HepG2 (cell line): ENCODE data around the gene CENPW. TPM values are rescaled to one million over a fixed set of nuclear protein-coding genes. Genes with fewer than 3 reads are reported as not detected.

ENCODE experiments used
- ATAC-seq: fragments of 200-7000 bp; cut with Tn5 transposase; 3 replicates; pipeline ENCODE4 v1.9.1; 2020; ENCODE audit warnings: mild to moderate bottlenecking, moderate library complexity
- BruUV-seq: library from RNA; stranded (reverse); fragments of 400-500 nt; replicated peaks from 2 replicates; lab custom pipeline; 2021; lab: Mats Ljungman, UMichigan
- CTCF ChIA-PET: fragments of 300-600 bp; formaldehyde crosslinking; extraction: SDS; loops from one replicate; lab custom pipeline; 2021; ENCODE audit warnings: low total read pairs, inconsistent platforms, low intra/inter-chr PET ratio; lab: Yijun Ruan, JAX
- POLR2A ChIA-PET: fragments of 350-600 bp; sonication (Branson Sonifier 250); formaldehyde crosslinking; loops from one replicate; lab custom pipeline; 2020; ENCODE audit warnings: antibody characterized with exemption, inconsistent platforms; lab: Yijun Ruan, JAX
- DNase-seq: peaks from one replicate; pipeline ENCODE4 v3.0.0-alpha.2; 2015; ENCODE audit warnings: low spot score
- FAIRE-seq: peaks from 3 replicates; lab custom pipeline; 2011; peaks lifted over from hg19 to GRCh38; lab: Jason Lieb, UNC
- H2AFZ ChIP-seq: one replicate; pipeline ENCODE4 v1.6.1; 2011; ENCODE audit warnings: low read length, inconsistent platforms
- H3K27ac ChIP-seq: fragments of 300-600 bp; 3 replicates; pipeline ENCODE4 v1.8.0; 2011; ENCODE audit warnings: mixed run types, mild to moderate bottlenecking, mixed read lengths, low read length, inconsistent platforms; ENCODE audit not compliant: insufficient read depth; ENCODE audit errors: extremely low read length
- H3K27me3 ChIP-seq, 2 experiments: fragments of 200-600 bp in 1 of 2; 2 replicates in 1 of 2; 3 replicates in 1 of 2; pipeline versions ENCODE4 v1.6.0 to v1.8.0; 2011; ENCODE audit warnings: low read length in 2 of 2, mild to moderate bottlenecking in 2 of 2, moderate library complexity in 2 of 2, inconsistent platforms in 1 of 2; ENCODE audit not compliant: insufficient read depth in 2 of 2, control insufficient read depth in 1 of 2
- H3K36me3 ChIP-seq, 2 experiments: fragments of 200-600 bp in 1 of 2; replicated peaks in 1 of 2; 2 replicates in 1 of 2; 3 replicates in 1 of 2; pipeline versions ENCODE4 v1.5.1 to v1.8.0; 2011; ENCODE audit warnings: low read length in 2 of 2, inconsistent platforms in 1 of 2; ENCODE audit not compliant: insufficient read depth in 2 of 2, control insufficient read depth in 1 of 2
- H3K4me1 ChIP-seq: 2 replicates; pipeline ENCODE4 v1.5.1; 2012; ENCODE audit warnings: low read length, inconsistent platforms; ENCODE audit not compliant: insufficient read depth
- H3K4me2 ChIP-seq: 2 replicates; pipeline ENCODE4 v1.6.0; 2011; ENCODE audit warnings: low read depth, low read length, inconsistent platforms
- H3K4me3 ChIP-seq, 3 experiments: fragments of 200-600 bp in 1 of 3; sonication (generic), shearing (Covaris generic) in 1 of 3; replicated peaks in 1 of 3; 2 replicates each; pipeline ENCODE4 v1.5.1; 2011 to 2016; ENCODE audit warnings: low read length in 3 of 3, inconsistent platforms in 2 of 3, low read depth in 2 of 3, mild to moderate bottlenecking in 2 of 3, control low read depth in 1 of 3, mixed read lengths in 1 of 3; ENCODE audit not compliant: insufficient read depth in 1 of 3
- H3K79me2 ChIP-seq: one replicate; pipeline ENCODE4 v1.6.1; 2011; ENCODE audit warnings: low read length, inconsistent platforms; ENCODE audit not compliant: insufficient read depth
- H3K9ac ChIP-seq: 2 replicates; pipeline ENCODE4 v1.6.0; 2011; ENCODE audit warnings: mild to moderate bottlenecking, low read depth, low read length, inconsistent platforms; ENCODE audit not compliant: insufficient read depth
- H3K9me3 ChIP-seq: 2 replicates; pipeline ENCODE4 v1.5.1; 2012; ENCODE audit warnings: mild to moderate bottlenecking, low read length
- H4K20me1 ChIP-seq: 2 replicates; pipeline ENCODE4 v1.6.0; 2011; ENCODE audit warnings: inconsistent platforms, mild to moderate bottlenecking, low read length, moderate library complexity; ENCODE audit not compliant: insufficient read depth
- ARID3A ChIP-seq: IDR thresholded peaks from 2 replicates; pipeline ENCODE4 v1.6.1; 2012; ENCODE audit warnings: low read depth, low read length, improper control_type of control experiment
- CC2D1A ChIP-seq: sonication (generic); formaldehyde crosslinking; IDR thresholded peaks from 2 replicates; pipeline ENCODE4 v1.8.1; 2023; ENCODE audit warnings: mild to moderate bottlenecking, missing genetic modification reagents
- CEBPB ChIP-seq: IDR thresholded peaks from 2 replicates; pipeline ENCODE4 v1.6.1; 2011; ENCODE audit warnings: low read depth, low read length, improper control_type of control experiment, borderline replicate concordance
- HOXD1 ChIP-seq: sonication (generic); formaldehyde crosslinking; IDR thresholded peaks from 2 replicates; pipeline ENCODE4 v1.5.0; 2020; ENCODE audit warnings: missing genetic modification reagents
- IRF9 ChIP-seq: sonication (generic); formaldehyde crosslinking; IDR thresholded peaks from 2 replicates; pipeline ENCODE4 v1.8.0; 2022; ENCODE audit warnings: missing genetic modification reagents, mild to moderate bottlenecking, borderline replicate concordance
- JUN ChIP-seq: sonication (generic); formaldehyde crosslinking; IDR thresholded peaks from 2 replicates; pipeline ENCODE4 v1.4.0; 2020; ENCODE audit warnings: mild to moderate bottlenecking, missing genetic modification reagents
- MTA3 ChIP-seq: sonication (generic); formaldehyde crosslinking; IDR thresholded peaks from 2 replicates; pipeline ENCODE4 v1.4.0; 2020; ENCODE audit warnings: missing genetic modification reagents
- SIX1 ChIP-seq: sonication (generic); formaldehyde crosslinking; IDR thresholded peaks from 2 replicates; pipeline ENCODE4 v1.4.0; 2020; ENCODE audit warnings: missing genetic modification reagents, borderline replicate concordance
- TCF7 ChIP-seq: sonication (generic); IDR thresholded peaks from 2 replicates; pipeline ENCODE4 v1.6.1; 2016; ENCODE audit warnings: antibody characterized with exemption, low read depth
- ZNF251 ChIP-seq: sonication (generic); formaldehyde crosslinking; IDR thresholded peaks from 2 replicates; pipeline ENCODE4 v1.9.0; 2021; ENCODE audit warnings: mild to moderate bottlenecking, missing genetic modification reagents
- ZNF350 ChIP-seq: sonication (generic); formaldehyde crosslinking; IDR thresholded peaks from 2 replicates; pipeline ENCODE4 v1.4.0; 2020; ENCODE audit warnings: mild to moderate bottlenecking, low read depth, missing genetic modification reagents, borderline replicate concordance
- ZNF570 ChIP-seq: sonication (generic); formaldehyde crosslinking; IDR thresholded peaks from 2 replicates; pipeline ENCODE4 v1.4.0; 2020; ENCODE audit warnings: mild to moderate bottlenecking, missing genetic modification reagents, borderline replicate concordance
- ZNF576 ChIP-seq: sonication (generic); formaldehyde crosslinking; IDR thresholded peaks from 2 replicates; pipeline ENCODE4 v1.4.0; 2020; ENCODE audit warnings: mild to moderate bottlenecking, missing genetic modification reagents
- ZNF670 ChIP-seq: sonication (generic); formaldehyde crosslinking; IDR thresholded peaks from 2 replicates; pipeline ENCODE4 v1.8.0; 2022; ENCODE audit warnings: mild to moderate bottlenecking, missing genetic modification reagents, borderline replicate concordance
- WGBS: methylation state at CpG from one replicate; pipeline ENCODE4 v1.1.6; 2017; ENCODE audit warnings: low lambda C conversion rate; 5-methylcytosine and 5-hydroxymethylcytosine counted together
- in situ Hi-C: cut with HindIII; loops from 2 replicates; pipeline ENCODE4 v1.10.0; 2017; ENCODE audit warnings: low pct_unique_long_range_greater_than_20kb; ENCODE audit not compliant: extremely low pct_ligation_motif_present
- intact Hi-C: fragments of 100-400 bp; cut with micrococcal nuclease; formaldehyde crosslinking; loops from one replicate; pipeline ENCODE4 v1.10.0; 2022; ENCODE audit not compliant: unreplicated experiment
- polyA plus RNA-seq, 8 experiments: library from polyadenylated mRNA; depleted of rRNA in 3 of 8; stranded (reverse) in 7 of 8; unstranded in 1 of 8; fragments of >200 nt; fragmentation: Illumina TruSeq in 4 of 8; extraction: Trizol in 4 of 8; gene quantifications; 2 replicates each; pipeline versions ENCODE4 v1.2.1 to v1.2.3, GENCODE V29; 2011 to 2016; ENCODE audit warnings: low read depth in 4 of 8, missing spikeins in 1 of 8, mixed read lengths in 1 of 8; ENCODE audit not compliant: insufficient read depth in 1 of 8
- total RNA-seq, 5 experiments: library from RNA; depleted of rRNA; stranded (reverse); fragments of >200 nt; fragmentation: Illumina TruSeq; extraction: Trizol; gene quantifications; 2 replicates each; pipeline ENCODE4 v1.2.3, GENCODE V29; 2016; ENCODE audit warnings: low read depth in 1 of 5

CENPW gene
- total and polyA plus RNA-seq, 2 of the 13 experiments (the other 11 are each of a cell fraction or from before 2014, with no cell fraction given), result 8.6 to 94.7 TPM

GRCh38 chr6:126367849-126368248 is 27.9 kb downstream of the CENPW start:
- intact Hi-C loops, result no loop called here
- in situ Hi-C loops, result loop anchor here (25.0 kb wide), 2 partner anchors 294 to 744 kb away; partner anchors contain the start of gene RSPO3

More at GRCh38 chr6:126367849-126368248, 27.9 kb downstream of the CENPW start:
- no peak overlapping the region for H3K9ac ChIP-seq
- H3K79me2 ChIP-seq, result no peaks in the 10 kb centered on the region
- ATAC-seq, result no peak
- no peak for FAIRE-seq
- H3K36me3 ChIP-seq, result no peaks in the 10 kb centered on the region
- POLR2A ChIA-PET, result no interaction called here
- no peak for DNase-seq
- no peaks in the 10 kb centered on the region for H3K27me3 ChIP-seq
- H3K4me3 ChIP-seq, result no peak overlapping the region
- H4K20me1 ChIP-seq, result no peaks in the 10 kb centered on the region
- H2AFZ ChIP-seq, result no peak overlapping the region
- no peak for TF ChIP-seq ZNF251
- no peak for TF ChIP-seq ZNF670 (CRISPR knock-in tag)
- no peak for TF ChIP-seq SIX1
- TF ChIP-seq ZNF570 (CRISPR knock-in tag), result no peak
- no peak for TF ChIP-seq JUN (CRISPR knock-in tag)
- no peak for TF ChIP-seq IRF9 (CRISPR knock-in tag)
- no peak for TF ChIP-seq ZNF350
- TF ChIP-seq HOXD1 (CRISPR knock-in tag), result no peak
- TF ChIP-seq MTA3 (CRISPR knock-in tag), result no peak
- no peak for TF ChIP-seq CC2D1A (CRISPR knock-in tag)
- TF ChIP-seq ARID3A, result no peak
- TF ChIP-seq ZNF576 (CRISPR knock-in tag), result no peak
- TF ChIP-seq CEBPB, result no peak
- no peak for TF ChIP-seq TCF7
- TF ChIP-seq, all 625 proteins: peak for 0
- H3K9me3 ChIP-seq, result no peaks in the 10 kb centered on the region
- H3K27ac ChIP-seq, result no peak overlapping the region
- WGBS, result 96% methylated on average over 4 of the region's 4 CpGs
- BruUV-seq, result no TSS peak
- no peak overlapping the region for H3K4me2 ChIP-seq
- CTCF ChIA-PET, result interaction anchor here (0.9 kb wide), 1 partner anchor 290 kb away, joined by 3 read pairs; no protein-coding TSS in a partner anchor
- H3K4me1 ChIP-seq, result no peaks in the 10 kb centered on the region
